ENCODE data around the gene RASD2. TPM values are rescaled to one million over a fixed set of nuclear protein-coding genes. Genes with fewer than 3 reads are reported as not detected.

The RASD2 gene
- total RNA-seq, 1 donor: 0.09 TPM

DNA sequence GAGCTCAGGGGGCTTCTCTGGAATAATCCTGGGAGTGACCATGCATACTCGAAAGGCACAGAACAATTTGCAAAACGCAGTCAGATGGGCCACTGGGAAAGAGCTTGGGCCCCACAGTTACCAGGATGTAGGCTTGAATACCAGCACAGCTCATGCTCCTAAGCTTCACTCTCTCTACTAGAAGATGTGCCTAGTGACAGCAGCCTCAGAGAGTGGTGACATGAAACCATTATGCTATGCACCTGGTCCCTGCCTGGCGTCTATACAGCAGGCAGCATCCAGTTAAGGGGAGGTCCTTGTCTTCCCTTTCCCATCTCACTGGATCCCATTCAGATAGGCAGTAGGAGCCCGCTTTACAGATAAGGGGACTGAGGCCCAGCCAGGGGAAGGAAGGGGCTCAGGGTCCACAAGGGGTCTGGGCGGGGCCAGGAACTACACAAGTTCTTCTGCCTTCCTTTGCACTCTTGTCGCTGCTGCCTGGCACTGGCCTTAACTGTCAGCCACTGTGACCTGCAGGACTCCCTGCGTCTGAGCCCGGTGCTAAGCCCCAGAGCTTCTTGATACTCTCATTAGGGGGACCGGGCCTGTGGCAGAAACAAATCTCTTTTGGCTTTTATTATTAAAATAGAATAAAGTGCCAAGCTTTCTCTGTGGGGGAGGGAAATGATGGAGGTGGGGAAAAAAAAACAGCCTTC, 21.2 kb upstream of the RASD2 start:
- no peak for DNase-seq (ENCODE audit: low read depth)
- TF ChIP-seq, protein P1, sequence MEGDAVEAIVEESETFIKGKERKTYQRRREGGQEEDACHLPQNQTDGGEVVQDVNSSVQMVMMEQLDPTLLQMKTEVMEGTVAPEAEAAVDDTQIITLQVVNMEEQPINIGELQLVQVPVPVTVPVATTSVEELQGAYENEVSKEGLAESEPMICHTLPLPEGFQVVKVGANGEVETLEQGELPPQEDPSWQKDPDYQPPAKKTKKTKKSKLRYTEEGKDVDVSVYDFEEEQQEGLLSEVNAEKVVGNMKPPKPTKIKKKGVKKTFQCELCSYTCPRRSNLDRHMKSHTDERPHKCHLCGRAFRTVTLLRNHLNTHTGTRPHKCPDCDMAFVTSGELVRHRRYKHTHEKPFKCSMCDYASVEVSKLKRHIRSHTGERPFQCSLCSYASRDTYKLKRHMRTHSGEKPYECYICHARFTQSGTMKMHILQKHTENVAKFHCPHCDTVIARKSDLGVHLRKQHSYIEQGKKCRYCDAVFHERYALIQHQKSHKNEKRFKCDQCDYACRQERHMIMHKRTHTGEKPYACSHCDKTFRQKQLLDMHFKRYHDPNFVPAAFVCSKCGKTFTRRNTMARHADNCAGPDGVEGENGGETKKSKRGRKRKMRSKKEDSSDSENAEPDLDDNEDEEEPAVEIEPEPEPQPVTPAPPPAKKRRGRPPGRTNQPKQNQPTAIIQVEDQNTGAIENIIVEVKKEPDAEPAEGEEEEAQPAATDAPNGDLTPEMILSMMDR (IDR thresholded peaks at IDR 0.05; ENCODE audit: insufficient read depth, low read length): no peak
- no peak overlapping the region for H3K4me3 ChIP-seq (ENCODE audit: low read depth, low read length)

DNA sequence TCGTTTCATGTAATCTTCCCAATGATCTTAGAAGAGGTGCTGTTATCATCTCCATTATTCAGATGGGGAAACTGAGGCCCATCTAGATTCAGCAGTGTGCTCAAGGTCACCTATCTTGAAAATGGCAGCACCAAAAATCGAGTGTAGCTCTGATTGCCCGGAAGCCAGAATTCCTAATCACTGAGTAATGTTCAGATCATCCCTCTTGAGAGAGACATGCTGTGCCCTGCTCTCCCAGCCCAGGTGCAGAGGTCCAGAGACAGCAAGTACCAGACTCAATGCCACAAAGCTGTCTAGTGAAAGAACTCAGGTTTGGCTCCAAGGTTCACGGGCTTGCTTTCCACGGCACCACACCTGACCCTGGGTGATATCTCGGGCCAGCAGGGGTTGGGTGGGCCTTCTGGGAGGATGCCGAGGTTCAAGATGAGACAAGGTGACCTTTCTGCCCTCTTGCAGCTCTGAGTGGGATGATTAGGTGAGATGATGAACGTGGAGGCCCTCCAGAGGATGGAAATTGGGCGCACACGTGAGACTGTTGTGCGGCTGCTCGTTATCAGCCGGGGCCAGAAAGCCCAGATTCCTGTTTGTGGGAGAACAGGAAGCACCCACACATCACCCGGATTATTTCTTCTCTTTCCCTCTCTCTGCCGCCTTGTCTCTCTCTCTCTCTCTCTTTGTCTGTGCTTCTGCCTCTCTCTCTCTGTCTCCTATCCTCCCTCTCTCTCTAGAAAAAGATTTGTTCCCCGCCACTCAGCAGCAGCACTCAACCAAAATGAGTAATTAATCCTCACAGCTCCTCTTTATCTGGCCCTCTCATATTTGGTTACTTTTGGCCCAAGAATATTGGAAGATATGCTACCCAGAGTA, 19.0 kb upstream of the RASD2 start:
- TF ChIP-seq, protein P1 (IDR thresholded peaks at IDR 0.05; ENCODE audit: insufficient read depth, low read length): no peak
- DNase-seq (ENCODE audit: low read depth): no peak
- no peak overlapping the region for H3K4me3 ChIP-seq (ENCODE audit: low read depth, low read length)

DNA sequence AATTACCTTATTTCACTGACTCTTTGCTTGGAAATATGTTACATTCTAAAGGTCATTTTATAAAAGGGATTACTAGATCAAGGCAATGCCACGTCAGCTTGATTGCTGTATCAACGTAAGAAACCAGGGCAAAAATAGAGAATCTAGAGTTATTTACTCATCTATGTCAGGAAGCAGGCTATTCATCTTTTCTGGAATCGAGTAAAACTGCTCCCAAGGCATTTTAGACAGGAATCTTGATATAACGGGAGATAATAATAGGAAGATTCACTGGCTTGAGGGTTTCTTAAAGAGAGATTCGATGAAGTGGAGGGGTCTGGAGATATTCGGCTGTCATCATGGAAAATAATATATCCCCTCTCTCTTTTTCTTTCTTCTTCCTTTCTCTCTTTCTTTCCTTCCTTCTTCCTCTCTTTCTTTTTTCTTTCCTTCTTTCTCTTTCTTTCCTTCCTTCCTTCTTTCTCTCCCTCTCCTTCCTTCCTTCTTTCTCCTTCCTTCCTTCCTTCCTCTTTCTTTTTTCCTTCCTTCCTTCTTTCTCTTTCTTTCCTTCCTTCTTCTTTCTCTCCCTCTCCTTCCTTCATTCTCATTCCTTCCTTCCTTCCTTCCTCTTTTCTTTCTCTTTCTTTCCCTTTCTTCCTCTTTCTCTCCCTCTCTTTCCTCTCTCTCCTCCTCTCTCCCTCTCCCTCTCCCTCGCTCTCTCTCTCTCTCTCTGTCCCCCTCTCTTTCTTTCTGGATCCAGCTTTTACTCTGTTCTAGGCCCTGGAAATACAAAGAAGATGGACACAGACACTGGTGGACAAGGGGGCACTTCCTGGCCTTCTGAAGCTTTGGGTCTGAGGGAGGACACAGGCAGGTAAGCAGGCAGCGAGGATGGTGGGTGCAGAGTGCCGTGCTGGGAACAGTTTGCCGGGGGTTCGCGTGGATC, 18.1 kb upstream of the RASD2 start:
- no peak overlapping the region for H3K4me3 ChIP-seq (ENCODE audit: low read depth, low read length)
- TF ChIP-seq, protein P1 (IDR thresholded peaks at IDR 0.05; ENCODE audit: insufficient read depth, low read length): no peak
- no peak for DNase-seq (ENCODE audit: low read depth)

- H3K4me3 ChIP-seq (ENCODE audit: low read depth, low read length): no peak overlapping the region
- no peak for DNase-seq (ENCODE audit: low read depth)
- TF ChIP-seq, protein P1 (IDR thresholded peaks at IDR 0.05; ENCODE audit: insufficient read depth, low read length): no peak
These were observed 17.3 kb upstream of the RASD2 start for GRCh38 chr22:35523167-35523947.

- no peak for DNase-seq (ENCODE audit: low read depth)
These were observed 15.5 kb upstream of the RASD2 start for GRCh38 chr22:35524966-35525686.

More at GRCh38 chr22:35524966-35525686, 15.5 kb upstream of the RASD2 start:
- no peak overlapping the region for H3K4me3 ChIP-seq (ENCODE audit: low read depth, low read length)
- TF ChIP-seq, protein P1 (IDR thresholded peaks at IDR 0.05; ENCODE audit: insufficient read depth, low read length): no peak

Measured in fibroblast of the aortic adventitia (primary cell).